GM21360 (cell line): ENCODE results near the gene TTYH1.

ENCODE experiments used
- ATAC-seq: cut with Tn5 transposase; IDR thresholded peaks from one replicate; pipeline ENCODE4 v1.9.1; 2021; ENCODE audit warnings: mild to moderate bottlenecking, moderate library complexity; ENCODE audit not compliant: unreplicated experiment

TTYH1 gene

GRCh38 chr19:54391589-54392061 is 23.6 kb upstream of the TTYH1 start:
- ATAC-seq: no peak

- ATAC-seq: no peak
These were observed 23.2 kb upstream of the TTYH1 start for GRCh38 chr19:54392105-54392504.

DNA sequence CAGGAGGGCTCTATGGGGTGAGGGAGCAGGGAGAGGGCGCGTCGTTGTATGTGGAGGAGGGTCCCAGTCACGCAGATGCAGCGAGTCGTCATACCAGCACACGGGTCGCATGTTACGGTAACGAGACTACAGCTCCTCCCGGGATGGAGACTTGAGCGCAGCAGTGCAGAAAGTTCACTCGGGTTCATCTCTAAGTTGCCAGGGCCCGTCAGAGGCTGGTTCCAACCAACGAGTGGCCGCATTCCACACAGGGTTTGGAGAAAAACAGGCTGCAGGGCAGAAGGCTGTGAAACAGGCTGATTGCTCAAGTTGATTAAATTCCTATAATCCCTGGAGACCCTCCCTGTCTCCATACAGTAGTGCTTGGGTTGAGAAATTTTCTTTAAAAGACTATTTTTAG is 21.9 kb upstream of the TTYH1 start:
- ATAC-seq: no peak

- no peak for ATAC-seq
These were observed 19.6 kb upstream of the TTYH1 start for GRCh38 chr19:54395685-54396084.

GRCh38 chr19:54399189-54399588 is 16.1 kb upstream of the TTYH1 start:
- no peak for ATAC-seq

DNA sequence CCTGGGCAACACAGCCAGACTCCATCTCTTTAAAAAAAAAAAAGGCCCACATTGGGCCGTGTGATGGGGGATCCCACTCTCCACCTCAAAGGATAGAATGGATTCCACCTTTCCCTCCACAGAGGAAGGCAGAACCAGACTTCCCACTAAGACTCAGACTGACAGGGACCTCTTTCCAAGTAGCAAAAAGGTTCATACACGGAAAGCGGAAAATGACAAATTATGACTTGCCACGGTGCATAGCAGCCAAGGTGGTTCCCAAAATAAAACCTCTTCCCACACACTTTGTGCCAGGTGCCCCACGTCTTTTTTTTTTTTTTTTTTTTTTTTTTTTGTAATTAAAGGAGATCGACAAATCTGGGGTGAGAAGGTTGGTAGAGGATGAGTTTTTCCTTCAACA is 14.4 kb upstream of the TTYH1 start:
- ATAC-seq: no peak

- no peak for ATAC-seq
These were observed 12.2 kb upstream of the TTYH1 start for GRCh38 chr19:54403054-54403453.

- ATAC-seq: no peak
These were observed 9.6 kb upstream of the TTYH1 start for GRCh38 chr19:54405628-54406027.

DNA sequence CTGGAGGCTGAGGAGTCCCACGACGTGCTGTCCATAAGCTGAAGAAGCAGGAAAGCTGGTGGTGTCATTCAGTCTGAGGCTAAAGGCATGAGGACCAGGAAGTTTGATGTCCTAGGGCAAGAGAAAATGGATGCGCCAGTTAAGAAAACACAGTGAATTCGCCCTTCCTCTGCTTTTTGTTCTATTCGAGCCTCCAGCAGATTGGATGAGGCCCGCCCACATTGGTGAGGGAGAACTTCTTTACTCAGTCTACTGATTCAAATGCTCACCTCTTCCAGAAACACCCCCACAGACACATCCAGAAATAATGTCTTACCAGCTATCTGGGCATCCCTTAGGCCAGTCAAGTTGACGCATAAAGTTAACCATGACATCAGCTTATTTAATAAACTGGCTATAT is 7.5 kb upstream of the TTYH1 start:
- ATAC-seq: no peak

DNA sequence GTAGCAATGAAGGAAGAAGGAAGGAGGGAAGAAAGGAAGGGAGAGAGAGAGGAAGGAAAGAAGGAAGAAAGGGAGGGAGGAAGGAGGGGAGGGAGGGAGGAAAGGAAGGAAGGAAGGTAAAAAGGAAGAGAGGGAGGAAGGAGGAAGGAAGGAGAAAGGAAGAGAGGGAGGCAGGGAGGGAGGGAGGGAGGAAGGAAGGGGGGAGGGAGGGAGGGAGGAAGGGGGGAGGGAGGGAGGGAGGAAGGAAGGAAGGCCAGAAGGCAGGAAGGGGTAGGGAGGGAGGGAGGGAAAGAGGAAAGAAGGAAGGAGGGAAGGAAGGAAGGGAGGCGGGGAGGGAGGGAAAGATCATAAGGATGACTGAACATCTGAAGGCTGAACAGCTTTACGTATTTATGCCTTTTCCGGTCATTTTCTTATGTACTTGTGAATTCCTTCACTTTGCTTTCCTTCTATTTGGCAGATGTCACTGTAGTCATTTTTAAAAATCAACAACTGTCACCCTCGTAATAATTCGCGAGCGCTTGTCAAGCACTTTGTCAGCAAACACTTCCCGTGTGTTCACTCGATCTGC is 6.7 kb upstream of the TTYH1 start:
- no peak for ATAC-seq

- ATAC-seq: no peak
These were observed 4.2 kb upstream of the TTYH1 start for GRCh38 chr19:54411033-54411432.

DNA sequence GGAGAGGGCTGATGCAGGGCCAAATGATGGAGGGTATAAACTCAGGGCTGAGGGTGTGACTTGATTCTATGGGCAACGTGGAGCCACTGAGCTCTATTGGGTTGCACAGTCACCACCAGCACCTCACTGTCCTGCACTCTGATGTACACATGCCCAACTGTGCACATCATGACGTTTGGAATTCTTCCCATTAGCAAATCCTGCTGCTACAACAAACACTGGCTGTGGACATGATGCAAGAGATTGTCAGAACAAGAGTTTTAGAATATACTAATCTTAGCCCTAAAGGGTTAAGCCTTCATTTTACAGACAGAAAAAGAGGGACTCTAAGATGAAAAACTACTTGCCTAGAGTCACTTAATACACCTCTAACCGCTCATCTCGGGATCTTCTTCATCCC is 2.4 kb upstream of the TTYH1 start:
- no peak for ATAC-seq

- ATAC-seq: no peak
These were observed 1.1 kb upstream of the TTYH1 start for GRCh38 chr19:54414156-54414555.

DNA sequence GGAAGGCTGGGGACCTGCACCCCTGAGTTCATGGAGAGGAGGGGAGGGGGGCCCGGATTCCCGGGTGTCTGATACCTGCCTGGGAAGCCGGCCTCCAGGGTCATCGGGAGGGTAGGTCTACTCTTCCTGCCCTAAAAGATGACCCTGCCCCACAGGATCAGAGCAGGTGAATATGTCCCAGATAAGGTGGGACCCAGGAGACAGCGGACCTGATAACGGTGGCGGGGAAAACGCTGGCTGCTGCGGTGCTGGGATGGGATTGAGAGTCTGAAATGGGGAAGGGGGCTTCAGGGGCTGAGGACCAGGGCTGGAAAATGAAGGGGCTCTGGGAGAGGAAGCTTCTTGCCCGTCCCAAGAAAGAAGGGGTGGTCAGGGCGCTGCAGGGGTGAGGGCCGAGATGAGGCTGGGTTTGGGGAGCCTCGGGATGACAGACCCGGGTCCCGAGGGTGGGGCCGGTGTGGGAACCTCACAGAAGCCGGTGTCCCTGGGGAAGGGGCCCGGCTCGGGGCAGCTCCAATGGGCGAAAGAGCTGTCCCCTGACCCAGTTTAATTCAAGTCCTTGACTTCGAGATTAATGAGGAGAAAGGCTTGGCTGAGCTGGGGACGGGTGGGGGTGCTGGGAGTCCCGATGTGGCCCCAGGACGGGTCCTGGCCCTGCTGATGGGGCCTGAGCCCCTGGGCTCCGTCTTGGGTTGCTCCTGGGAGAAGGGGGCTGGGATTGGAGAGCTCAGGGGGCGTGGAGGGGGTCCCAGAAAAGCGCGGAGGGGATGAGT is 823 bp downstream of the TTYH1 start:
- no peak for ATAC-seq

DNA sequence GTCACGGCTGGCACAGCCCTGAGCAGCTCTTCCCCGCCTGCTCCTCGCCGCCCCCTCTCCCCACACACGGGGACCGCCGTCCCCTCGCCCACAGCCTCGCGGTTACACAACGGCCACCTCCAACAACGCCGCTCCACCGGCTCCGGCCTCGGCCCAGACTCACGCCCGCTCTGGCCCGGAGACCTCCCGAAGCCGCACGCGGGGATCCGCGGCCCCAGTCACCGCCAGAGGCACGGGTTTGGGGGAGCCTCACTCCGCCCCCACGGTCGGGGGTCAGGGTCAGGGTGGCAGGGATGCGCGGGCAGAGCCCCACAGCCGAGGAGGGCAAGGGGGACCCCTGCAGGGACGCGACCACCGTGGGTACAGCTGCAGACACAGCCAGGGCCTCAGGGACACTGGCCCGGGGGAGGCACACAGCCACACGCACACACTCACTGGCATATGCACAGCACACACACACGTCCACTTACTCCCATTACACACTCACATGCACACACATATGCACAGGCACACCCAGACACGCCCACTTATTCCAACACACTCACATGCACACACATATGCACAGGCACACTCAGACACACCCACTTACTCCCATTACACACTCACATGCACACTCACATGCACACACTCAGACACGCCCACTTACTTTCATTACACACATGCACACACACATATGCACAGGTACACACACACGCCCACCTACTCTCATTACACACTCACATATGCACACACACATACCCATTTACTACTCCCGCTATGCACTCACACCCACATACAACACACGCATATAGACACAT is 1.6 kb downstream of the TTYH1 start:
- no peak for ATAC-seq

DNA sequence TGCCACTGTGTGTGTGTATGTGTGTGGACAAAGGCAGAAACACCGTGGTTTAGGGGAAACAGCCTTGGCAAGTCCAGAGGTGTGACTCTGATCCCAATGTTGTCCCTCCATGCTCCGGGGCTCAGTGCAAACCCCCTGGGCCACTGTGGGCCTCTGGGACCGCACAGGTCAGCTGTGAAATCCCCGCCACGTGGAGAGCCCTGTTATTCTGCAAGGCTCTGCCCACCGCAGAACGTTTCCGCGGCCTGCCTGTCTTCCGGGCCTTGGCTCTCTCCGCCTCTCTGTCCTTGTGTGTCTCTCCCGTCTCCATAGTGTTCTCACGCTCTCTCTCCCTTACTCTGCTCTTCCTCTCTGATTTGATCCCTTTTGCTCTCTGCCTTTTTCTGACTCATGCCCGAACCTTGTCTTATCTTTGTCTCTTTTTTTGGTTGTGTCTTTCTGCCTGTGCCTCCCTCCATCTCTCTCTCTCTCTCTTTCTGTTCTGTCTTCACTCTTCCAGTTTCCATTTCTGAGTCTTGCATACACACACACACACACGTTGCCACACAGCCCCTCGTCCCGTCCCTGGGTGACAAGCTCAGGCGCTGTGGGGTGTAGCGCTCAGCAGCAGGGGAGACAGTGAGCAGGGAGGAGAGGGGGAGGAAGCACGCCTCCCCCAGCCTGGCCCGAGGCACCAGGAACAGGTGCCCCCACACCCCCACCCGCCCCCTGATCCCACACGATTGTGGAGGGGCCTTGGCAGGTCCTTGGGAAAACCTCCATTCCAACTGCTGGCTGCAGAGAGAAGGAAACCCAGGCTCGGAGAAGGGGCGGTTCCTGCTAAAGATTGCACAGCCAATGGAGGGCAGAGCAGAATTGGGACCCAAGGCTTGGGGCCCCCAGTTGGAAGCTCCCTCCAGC is 3.0 kb downstream of the TTYH1 start:
- ATAC-seq: no peak

DNA sequence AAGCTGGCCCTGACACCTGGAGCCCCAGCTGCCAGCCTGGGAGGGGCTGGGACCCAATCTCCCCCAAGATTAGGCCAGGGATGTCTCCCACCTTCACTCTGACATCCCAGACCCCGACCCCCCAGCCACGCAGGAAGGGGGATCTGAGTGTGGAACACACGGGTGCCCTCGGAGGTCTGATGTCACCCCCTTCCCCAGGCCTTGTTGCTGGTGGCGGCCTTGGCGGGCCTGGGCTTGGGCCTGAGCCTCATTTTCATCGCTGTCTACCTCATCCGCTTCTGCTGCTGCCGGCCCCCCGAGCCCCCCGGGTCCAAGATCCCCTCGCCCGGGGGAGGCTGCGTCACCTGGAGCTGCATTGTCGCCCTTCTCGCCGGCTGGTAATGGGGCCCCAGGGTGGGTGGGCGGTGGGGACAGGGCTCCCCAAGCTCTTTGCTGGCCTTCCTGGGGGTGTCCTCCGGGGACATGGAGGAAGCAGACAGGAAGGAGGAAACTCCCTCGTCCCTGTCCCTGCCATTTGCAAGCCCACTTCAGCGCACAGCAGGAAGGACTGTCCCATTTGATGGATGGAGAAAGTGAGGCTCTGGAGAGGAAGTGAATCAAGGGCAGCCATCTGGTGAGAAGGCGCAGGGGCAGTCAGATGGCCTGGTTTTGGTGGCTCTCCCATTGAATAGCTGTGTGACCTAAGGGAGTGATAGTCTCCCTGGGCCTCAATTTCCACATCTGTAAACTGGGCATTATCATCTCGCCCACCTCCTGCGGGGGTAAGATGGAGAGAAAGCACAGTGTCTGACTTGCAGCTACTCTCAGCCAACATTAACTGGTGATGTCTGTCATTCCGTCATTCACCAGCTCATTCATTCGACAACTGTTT is 3.9 kb downstream of the TTYH1 start:
- ATAC-seq: no peak

DNA sequence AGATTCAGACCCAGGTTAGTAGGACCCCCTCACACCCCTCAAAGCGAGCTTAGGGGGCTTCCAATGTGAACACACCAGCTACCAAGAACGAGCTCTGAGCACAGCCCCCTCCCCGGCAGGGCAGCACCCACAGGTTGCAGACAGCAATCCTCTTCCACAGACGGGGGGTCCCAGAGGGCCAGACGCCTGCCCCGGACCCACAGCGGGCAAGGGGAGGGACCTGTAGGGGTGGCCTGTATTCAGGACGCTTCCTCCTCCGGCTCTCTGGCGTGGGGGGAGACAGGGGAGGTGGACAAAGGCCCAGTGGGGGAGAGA is 4.8 kb downstream of the TTYH1 start:
- no peak for ATAC-seq

DNA sequence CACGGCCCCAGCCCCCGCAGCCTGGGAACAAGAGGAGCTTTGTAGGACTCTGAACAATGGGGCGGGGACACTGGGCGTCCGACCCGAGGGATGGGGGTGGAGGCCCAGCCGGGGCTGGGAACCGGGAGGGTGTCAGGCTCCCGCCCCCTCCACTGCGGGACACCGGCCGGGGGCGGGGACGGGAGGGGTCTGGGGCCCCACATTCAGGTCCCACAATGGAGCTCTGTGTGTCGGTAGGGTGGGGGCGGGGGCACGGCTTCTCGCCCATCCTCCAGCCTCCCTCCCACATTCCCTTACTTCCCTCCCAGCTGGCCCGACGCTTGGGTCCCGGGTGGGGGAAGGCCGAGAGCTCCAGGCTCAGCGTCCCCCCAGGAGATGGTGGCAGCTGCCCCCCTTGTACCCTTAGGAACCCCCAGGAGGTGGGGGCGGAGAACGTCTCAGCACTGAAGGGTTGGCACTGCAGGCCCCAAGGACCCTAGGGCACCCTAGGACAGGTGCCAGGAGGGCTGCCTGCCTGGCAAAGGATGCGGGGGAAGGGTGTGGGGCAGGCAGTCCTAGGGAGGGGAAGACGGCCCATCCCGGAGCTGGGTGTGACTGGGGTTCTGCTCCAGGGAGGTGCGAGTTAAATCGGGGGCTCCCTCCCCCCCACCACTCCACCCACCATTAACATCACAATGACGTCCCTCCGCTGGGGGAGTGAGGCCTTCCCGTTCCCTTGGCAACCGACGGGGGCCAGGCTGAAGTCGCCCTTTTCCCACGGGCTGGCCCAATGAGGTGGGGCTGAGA is 5.3 kb downstream of the TTYH1 start:
- ATAC-seq: no peak
